Measurements from ENCODE around the gene MRGPRX3. TPM values are rescaled to one million over a fixed set of nuclear protein-coding genes. Genes with fewer than 3 reads are reported as not detected.

The MRGPRX3 gene
- total and polyA plus RNA-seq, 12 donors, result not detected

DNA sequence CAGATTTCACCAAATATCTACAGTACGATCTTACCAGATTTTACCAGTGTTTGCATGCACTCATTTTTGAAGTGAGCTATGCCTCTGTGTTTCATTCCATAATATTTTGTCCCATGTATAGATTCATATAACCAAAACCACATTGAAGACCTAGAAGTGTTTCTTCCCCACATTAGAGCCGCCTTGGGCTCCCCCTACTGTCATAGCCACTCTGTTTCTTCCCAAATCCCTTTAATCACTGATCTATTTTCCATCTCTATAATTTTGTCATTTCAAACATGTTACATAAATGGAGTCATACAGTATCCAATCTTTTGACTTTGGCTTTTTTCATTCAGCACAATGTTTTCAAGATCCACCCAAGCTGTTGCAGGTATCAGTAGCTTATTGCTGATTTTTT lies 12.7 kb downstream of the MRGPRX3 start:
- intact Hi-C loops (cut with DNase I), result no loop called here
- WGBS, 4 donors, result 57 to 73% (median 65%) methylated on average over 2 of the region's 2 CpGs
- H3K27ac ChIP-seq, result no peak overlapping the region
- TF ChIP-seq, protein P1, sequence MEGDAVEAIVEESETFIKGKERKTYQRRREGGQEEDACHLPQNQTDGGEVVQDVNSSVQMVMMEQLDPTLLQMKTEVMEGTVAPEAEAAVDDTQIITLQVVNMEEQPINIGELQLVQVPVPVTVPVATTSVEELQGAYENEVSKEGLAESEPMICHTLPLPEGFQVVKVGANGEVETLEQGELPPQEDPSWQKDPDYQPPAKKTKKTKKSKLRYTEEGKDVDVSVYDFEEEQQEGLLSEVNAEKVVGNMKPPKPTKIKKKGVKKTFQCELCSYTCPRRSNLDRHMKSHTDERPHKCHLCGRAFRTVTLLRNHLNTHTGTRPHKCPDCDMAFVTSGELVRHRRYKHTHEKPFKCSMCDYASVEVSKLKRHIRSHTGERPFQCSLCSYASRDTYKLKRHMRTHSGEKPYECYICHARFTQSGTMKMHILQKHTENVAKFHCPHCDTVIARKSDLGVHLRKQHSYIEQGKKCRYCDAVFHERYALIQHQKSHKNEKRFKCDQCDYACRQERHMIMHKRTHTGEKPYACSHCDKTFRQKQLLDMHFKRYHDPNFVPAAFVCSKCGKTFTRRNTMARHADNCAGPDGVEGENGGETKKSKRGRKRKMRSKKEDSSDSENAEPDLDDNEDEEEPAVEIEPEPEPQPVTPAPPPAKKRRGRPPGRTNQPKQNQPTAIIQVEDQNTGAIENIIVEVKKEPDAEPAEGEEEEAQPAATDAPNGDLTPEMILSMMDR (IDR thresholded peaks at IDR 0.05), result peak in 1 of 6 experiments; percentile 21
- no peak for TF ChIP-seq POLR2A (IDR thresholded peaks at IDR 0.05)
- DNase-seq, result no peak
- H3K9me3 ChIP-seq (replicated peaks in 1 of 3), result no peaks in the 10 kb centered on the region
- H3K4me3 ChIP-seq, result no peak overlapping the region
- peaks cover 4% of the 10 kb centered on the region for H3K27me3 ChIP-seq
- H3K4me1 ChIP-seq (replicated peaks in 1 of 2), result no peaks in the 10 kb centered on the region
- no peaks in the 10 kb centered on the region for H3K36me3 ChIP-seq (replicated peaks in 1 of 2)

DNA sequence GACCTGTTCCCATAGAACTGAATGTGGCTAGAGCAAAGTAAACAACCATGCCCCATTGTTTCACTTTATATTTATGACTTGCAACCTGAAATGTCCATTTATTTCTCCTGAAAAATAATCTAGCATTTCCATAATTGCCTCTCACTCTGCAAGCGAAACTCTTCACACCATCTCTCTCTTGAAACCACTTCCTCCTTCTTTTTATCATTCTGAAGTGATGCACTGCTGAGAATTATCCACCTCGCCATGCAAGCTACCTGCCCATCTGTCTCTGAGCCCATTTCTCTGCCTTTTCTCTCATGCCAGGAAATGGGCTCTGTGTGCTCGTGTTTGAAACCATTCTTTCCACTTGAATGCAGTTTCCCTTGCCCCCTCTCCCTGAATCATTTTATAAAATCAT lies 13.5 kb downstream of the MRGPRX3 start:
- DNase-seq, result no peak
- H3K27ac ChIP-seq, result no peak overlapping the region
- no peak for TF ChIP-seq POLR2A (IDR thresholded peaks at IDR 0.05)
- TF ChIP-seq, protein P1 (IDR thresholded peaks at IDR 0.05), result no peak
- intact Hi-C loops (cut with DNase I), result no loop called here
- peaks cover 4% of the 10 kb centered on the region for H3K27me3 ChIP-seq
- WGBS, 4 donors, result 50 to 55% (median 54%) methylated on average over 3 of the region's 3 CpGs
- H3K36me3 ChIP-seq (replicated peaks in 1 of 2), result no peaks in the 10 kb centered on the region
- H3K4me3 ChIP-seq, result no peak overlapping the region
- H3K9me3 ChIP-seq (replicated peaks in 1 of 3), result no peaks in the 10 kb centered on the region
- H3K4me1 ChIP-seq (replicated peaks in 1 of 2), result no peaks in the 10 kb centered on the region

DNA sequence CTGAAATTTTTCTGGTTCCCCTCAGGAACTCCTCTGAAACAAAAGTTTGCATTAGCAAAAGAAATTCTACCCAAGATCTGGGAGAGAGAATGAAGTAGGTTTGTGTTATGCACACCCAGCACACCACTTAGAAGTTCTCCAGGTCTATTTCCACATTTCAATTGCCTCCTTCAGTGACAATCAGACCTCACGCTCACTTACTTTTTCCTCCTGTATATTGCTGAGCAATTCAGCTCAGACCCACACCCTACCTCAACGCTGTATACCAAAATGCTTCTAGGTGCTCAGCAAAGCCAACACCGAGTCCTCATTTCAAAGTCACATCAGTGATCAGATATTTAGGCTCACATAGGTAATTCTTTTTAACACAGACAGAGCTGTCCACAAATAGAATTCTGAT lies 19.2 kb downstream of the MRGPRX3 start:
- Histone ChIP-seq H3K27ac (no peak overlapping the region), H3K4me1 (replicated peaks in 1 of 2) (no peaks in the 10 kb centered on the region), H3K9me3 (replicated peaks in 1 of 3) (no peaks in the 10 kb centered on the region), H3K27me3 (peaks cover 4% of the 10 kb centered on the region), H3K4me3 (no peak overlapping the region), H3K36me3 (replicated peaks in 1 of 2) (no peaks in the 10 kb centered on the region)
- WGBS, 4 donors, result 75 to 82% (median 79%) methylated on average over 3 of the region's 3 CpGs
- TF ChIP-seq, protein P1 (IDR thresholded peaks at IDR 0.05), result no peak
- no peak for TF ChIP-seq POLR2A (IDR thresholded peaks at IDR 0.05)
- DNase-seq, result no peak
- intact Hi-C loops (cut with DNase I), result no loop called here

DNA sequence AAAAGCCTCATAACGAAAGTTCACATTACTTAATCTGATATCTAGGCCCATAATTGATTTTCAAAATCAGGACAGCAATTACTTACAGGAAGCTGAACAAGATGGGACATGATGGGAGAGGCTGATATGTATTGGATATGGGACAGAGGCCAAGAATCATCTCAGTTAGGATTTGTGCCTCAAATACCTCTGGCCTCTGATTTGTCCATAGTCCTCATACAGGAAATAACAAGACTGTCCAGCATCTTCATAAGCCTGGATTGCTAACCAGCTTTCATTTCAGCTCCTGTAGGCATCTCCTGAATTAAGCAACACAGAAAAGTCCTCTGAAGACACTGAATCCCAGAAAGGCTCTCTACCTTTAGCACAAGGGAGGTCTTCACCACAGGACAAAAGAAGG lies 36.0 kb downstream of the MRGPRX3 start:
- Histone ChIP-seq H3K9me3 (replicated peaks in 1 of 3) (no peaks in the 10 kb centered on the region), H3K4me3 (no peak overlapping the region), H3K36me3 (replicated peaks in 1 of 2) (no peaks in the 10 kb centered on the region), H3K27ac (no peak overlapping the region), H3K4me1 (replicated peaks in 1 of 2) (no peaks in the 10 kb centered on the region), H3K27me3 (no peaks in the 10 kb centered on the region)
- DNase-seq, result no peak
- whole genome bisulfite sequencing, 4 donors, result 58 to 65% (median 62%) methylated on average over 1 of the region's 1 CpG
- intact Hi-C loops (cut with DNase I), result no loop called here
- TF ChIP-seq, protein P1 (IDR thresholded peaks at IDR 0.05), result no peak
- no peak for TF ChIP-seq POLR2A (IDR thresholded peaks at IDR 0.05)
